Stomach (tissue), 9 donors: ENCODE measurements around the gene CRYBA2. TPM values are rescaled to one million over a fixed set of nuclear protein-coding genes. Genes with fewer than 3 reads are reported as not detected.

ENCODE experiments used
- DNase-seq, 2 donors: peaks; one replicate each; pipeline versions ENCODE4 v3.0.0 to v3.0.0-alpha.2; 2013 to 2019
- H3K27ac ChIP-seq, 5 donors: fragments of 200-600 bp in 4 of 5; sonication (generic) in 4 of 5; one replicate each; pipeline ENCODE4 v1.5.1; 2013 to 2019; ENCODE audit warnings: mild to moderate bottlenecking in 1 of 5, moderate library complexity in 1 of 5
- H3K27me3 ChIP-seq, 3 donors: fragments of 200-600 bp; sonication (generic); one replicate each; pipeline ENCODE4 v1.5.1; 2017 to 2019; ENCODE audit warnings: mixed run types in 1 of 3
- H3K36me3 ChIP-seq, 4 donors: fragments of 200-600 bp; sonication (generic); 1 replicate in 3 of 4; 2 replicates in 1 of 4; pipeline ENCODE4 v1.5.1; 2016 to 2019
- H3K4me1 ChIP-seq, 4 donors: fragments of 200-600 bp; sonication (generic); one replicate each; pipeline ENCODE4 v1.5.1; 2016 to 2019
- H3K4me3 ChIP-seq, 4 donors: fragments of 200-600 bp; sonication (generic) in 3 of 4; one replicate each; pipeline ENCODE4 v1.5.1; 2016 to 2019; ENCODE audit warnings: mild to moderate bottlenecking in 1 of 4
- H3K9me3 ChIP-seq, 4 donors: fragments of 200-600 bp; sonication (generic); one replicate each; pipeline ENCODE4 v1.5.1; 2016 to 2019
- EP300 ChIP-seq: sonication (generic); formaldehyde crosslinking; IDR thresholded peaks from one replicate; pipeline ENCODE4 v1.6.1; 2017; ENCODE audit warnings: antibody characterized with exemption
- POLR2A ChIP-seq, 4 donors: fragments of 450-650 bp; IDR thresholded peaks; one replicate each; pipeline ENCODE4 v1.6.1; 2016; ENCODE audit warnings: antibody characterized with exemption in 4 of 4, control low read depth in 2 of 4, mild to moderate bottlenecking in 1 of 4, moderate library complexity in 1 of 4
- POLR2AphosphoS5 ChIP-seq, 3 donors: sonication (generic); formaldehyde crosslinking; IDR thresholded peaks; one replicate each; pipeline ENCODE4 v1.6.1; 2016; ENCODE audit warnings: antibody characterized with exemption in 3 of 3
- WGBS, 5 donors: extraction: QIAGEN DNeasy Blood & Tissue Kit in 3 of 5; methylation state at CpG; one replicate each; pipeline versions ENCODE4 v1.1.5 to v1.1.7; 2013 to 2018; 5-methylcytosine and 5-hydroxymethylcytosine counted together
- intact Hi-C: fragments of 100-400 bp; cut with DNase I; formaldehyde crosslinking; loops from one replicate; pipeline ENCODE4 v1.15.1; 2023; ENCODE audit warnings: low total_unique reads
- polyA plus RNA-seq, 3 donors: library from polyadenylated mRNA; stranded (reverse); fragments of 200-250 nt; gene quantifications; one replicate each; pipeline ENCODE4 v1.2.3, GENCODE V29; 2013
- total RNA-seq, 5 donors: library from RNA; depleted of rRNA; stranded (reverse); fragments of >200 nt; gene quantifications; one replicate each; pipeline versions ENCODE4 v1.1.0 to v1.2.3, GENCODE V29; 2014 to 2016
- TF ChIP-seq, protein P1 (sequence below), 7 experiments: fragments of 450-650 bp in 4 of 7; fragments of 200-600 bp in 3 of 7; sonication (generic) in 3 of 7; IDR thresholded peaks; one replicate each; pipeline ENCODE4 v1.5.1; 2016 to 2019; ENCODE audit warnings: antibody characterized with exemption in 7 of 7, control low read depth in 2 of 7, mild to moderate bottlenecking in 1 of 7
- donor health status: healthy with polysubstance abuse.
- donor health status: Bipolar disorder and iron deficiency.
- donor health status: healthy.

Gene CRYBA2
- total and polyA plus RNA-seq, 8 donors = 1.2 to 7.5 (median 3.2) TPM; not detected in 4

DNA sequence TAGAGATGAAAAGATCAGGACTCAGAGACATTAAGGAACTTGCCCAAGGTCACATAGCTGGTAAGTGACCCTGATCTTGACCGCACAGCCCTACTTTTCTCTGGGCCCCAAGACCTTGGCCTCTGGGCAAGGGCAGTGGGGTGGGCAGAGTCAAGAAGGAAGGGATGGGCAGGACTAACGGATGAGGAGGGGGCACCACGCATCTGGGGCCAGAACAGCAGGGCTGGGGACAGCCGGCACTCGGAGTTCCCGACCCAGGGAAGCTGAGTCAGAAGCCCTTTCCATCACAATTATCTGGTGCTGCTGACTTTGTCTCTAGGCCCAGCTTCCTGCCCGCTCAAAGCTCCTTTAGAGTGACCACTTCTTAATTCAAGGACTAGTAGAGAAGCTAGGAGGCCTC, 33.7 kb upstream of the CRYBA2 start:
- TF ChIP-seq EP300 (no peak), POLR2A (IDR thresholded peaks at IDR 0.05) (no peak), POLR2AphosphoS5 (IDR thresholded peaks at IDR 0.05) (no peak)
- TF ChIP-seq, protein P1, sequence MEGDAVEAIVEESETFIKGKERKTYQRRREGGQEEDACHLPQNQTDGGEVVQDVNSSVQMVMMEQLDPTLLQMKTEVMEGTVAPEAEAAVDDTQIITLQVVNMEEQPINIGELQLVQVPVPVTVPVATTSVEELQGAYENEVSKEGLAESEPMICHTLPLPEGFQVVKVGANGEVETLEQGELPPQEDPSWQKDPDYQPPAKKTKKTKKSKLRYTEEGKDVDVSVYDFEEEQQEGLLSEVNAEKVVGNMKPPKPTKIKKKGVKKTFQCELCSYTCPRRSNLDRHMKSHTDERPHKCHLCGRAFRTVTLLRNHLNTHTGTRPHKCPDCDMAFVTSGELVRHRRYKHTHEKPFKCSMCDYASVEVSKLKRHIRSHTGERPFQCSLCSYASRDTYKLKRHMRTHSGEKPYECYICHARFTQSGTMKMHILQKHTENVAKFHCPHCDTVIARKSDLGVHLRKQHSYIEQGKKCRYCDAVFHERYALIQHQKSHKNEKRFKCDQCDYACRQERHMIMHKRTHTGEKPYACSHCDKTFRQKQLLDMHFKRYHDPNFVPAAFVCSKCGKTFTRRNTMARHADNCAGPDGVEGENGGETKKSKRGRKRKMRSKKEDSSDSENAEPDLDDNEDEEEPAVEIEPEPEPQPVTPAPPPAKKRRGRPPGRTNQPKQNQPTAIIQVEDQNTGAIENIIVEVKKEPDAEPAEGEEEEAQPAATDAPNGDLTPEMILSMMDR (IDR thresholded peaks at IDR 0.05) = no peak
- H3K27ac ChIP-seq = no peak overlapping the region
- intact Hi-C loops = loop anchor here (10.0 kb wide), 2 partner anchors 128 to 278 kb away; partner anchors contain the start of gene PTPRN

DNA sequence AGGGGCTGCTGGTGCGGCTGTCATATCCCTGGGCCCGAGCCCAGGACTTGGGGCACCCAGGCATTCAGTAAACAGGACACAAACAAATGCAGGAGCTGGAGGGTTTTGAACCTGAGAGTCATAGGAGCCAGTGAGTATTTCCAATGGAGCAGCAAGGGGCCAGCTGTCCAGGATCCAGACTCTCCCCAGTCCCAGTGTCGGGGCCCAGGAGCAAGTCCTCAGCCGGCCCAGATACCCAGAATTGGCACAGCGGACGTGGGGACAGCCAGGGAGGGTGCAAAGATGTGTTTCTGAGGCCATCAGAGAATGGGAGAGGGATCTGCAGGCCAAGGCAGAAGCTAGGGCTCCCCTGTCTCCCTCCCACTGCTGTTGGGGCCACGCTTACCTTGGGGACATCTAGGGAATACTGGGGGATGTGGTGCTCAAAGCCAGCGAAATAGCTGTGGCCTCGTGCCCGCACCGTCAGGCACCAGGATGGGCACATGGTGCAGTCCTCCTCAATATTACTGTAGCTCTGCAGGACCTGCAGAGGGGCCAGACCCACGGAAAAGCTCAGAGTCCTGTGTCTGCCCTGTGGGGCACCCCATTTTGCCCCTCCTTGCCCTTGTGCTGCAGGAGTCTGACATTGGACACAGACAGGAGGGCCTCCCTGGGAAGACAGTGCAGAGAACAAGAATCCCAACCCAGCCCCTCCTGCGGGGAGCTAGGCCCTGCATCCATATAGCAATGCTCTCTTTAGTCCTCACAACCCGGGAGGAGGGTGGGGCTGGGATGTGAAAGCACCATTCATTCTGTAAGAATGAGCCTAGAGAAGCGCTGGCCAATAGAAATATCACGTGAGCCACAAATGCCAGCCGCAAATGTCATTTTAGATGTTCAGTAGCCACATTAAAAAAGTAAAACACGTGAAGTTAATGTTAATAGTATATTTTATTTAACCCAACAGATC, 32.7 kb upstream of the CRYBA2 start:
- Histone ChIP-seq H3K4me1 (no peaks in the 10 kb centered on the region), H3K4me3 (no peak overlapping the region), H3K27me3 (peaks cover 0 to 50% (median 5%) of the 10 kb centered on the region in 3 donors), H3K9me3 (no peaks in the 10 kb centered on the region), H3K36me3 (no peaks in the 10 kb centered on the region), H3K27ac (no peak overlapping the region)
- DNase-seq = no peak
- intact Hi-C loops = loop anchor here (10.0 kb wide), 2 partner anchors 129 to 279 kb away; partner anchors contain the start of gene PTPRN
- 80 to 91% (median 87%) methylated on average over 14 to 18 of the region's 18 CpGs for WGBS, 5 donors
- TF ChIP-seq EP300 = no peak
- TF ChIP-seq POLR2A (IDR thresholded peaks at IDR 0.05) = no peak
- TF ChIP-seq, protein P1 (IDR thresholded peaks at IDR 0.05) = no peak
- TF ChIP-seq POLR2AphosphoS5 (IDR thresholded peaks at IDR 0.05) = no peak

More for the DNA sequence above, 33.7 kb upstream of the CRYBA2 start:
- no peaks in the 10 kb centered on the region for H3K36me3 ChIP-seq
- WGBS, 5 donors = 83 to 92% (median 86%) methylated on average over 4 to 7 of the region's 7 CpGs
- no peak overlapping the region for H3K4me3 ChIP-seq
- DNase-seq = no peak
- no peaks in the 10 kb centered on the region for H3K9me3 ChIP-seq
- H3K4me1 ChIP-seq = no peaks in the 10 kb centered on the region
- H3K27me3 ChIP-seq = peaks cover 0 to 51% (median 6%) of the 10 kb centered on the region in 3 donors

DNA sequence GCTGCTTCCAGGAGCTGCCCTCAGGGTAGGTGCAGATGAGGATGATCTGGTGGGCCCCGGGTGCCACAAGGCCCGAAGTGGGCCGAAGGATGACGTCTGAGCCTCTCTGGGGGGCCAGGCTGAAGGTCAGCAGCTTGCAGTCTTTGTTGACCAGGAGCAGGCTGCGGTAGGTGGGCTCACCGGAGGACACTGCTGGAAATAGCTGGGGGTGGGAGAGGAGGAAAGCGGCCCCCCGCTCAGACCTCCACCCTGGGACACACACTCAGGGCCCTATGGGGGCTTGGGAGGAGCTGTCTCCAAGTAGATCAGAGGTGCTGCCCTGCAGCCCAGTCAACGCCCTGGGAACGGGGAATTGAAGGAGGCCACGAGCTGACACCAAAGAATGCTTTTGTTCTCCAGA, 30.8 kb upstream of the CRYBA2 start:
- TF ChIP-seq EP300 (no peak), POLR2AphosphoS5 (IDR thresholded peaks at IDR 0.05) (no peak), POLR2A (IDR thresholded peaks at IDR 0.05) (no peak)
- TF ChIP-seq, protein P1 (IDR thresholded peaks at IDR 0.05) = no peak
- H3K36me3 ChIP-seq = no peaks in the 10 kb centered on the region
- H3K9me3 ChIP-seq = no peaks in the 10 kb centered on the region
- H3K4me3 ChIP-seq = no peak overlapping the region
- no peak overlapping the region for H3K27ac ChIP-seq
- peaks cover 0 to 37% (median 0%) of the 10 kb centered on the region in 3 donors for H3K27me3 ChIP-seq
- no peak for DNase-seq
- intact Hi-C loops = loop anchor here (10.0 kb wide), 2 partner anchors 131 to 281 kb away; partner anchors contain the start of gene PTPRN
- H3K4me1 ChIP-seq = no peaks in the 10 kb centered on the region
- 74 to 80% (median 77%) methylated on average over 10 to 11 of the region's 11 CpGs for WGBS, 5 donors

DNA sequence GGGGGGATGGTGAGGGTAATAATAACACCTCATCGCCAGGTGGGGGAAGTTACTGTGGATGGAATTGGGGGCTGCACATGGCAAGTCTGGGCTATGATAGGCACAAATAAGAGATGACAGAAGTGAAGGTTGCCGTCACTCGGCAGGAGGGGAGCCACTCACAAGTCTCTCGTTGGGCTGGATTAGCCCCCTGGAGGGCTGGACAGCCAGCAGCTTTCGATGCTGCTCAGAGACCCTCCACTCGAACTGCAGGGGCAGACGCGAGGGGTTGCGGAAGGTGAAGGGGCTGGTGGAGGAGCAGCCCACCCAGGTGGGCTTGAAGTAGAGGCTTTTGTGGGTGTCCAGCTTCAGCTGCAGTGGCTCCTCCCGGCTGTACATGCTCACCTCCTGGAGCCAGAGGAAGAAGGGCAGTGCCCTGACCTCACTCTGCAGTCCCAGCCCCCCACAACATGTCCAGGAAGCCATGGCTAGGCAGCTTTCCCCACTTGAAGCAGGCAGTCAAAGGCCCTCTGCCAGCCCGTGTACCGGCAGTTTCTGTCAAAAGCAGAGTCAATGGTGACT, 29.9 kb upstream of the CRYBA2 start:
- Histone ChIP-seq H3K4me1 (no peaks in the 10 kb centered on the region), H3K4me3 (no peak overlapping the region), H3K27ac (no peak overlapping the region), H3K36me3 (no peaks in the 10 kb centered on the region), H3K27me3 (peaks cover 0 to 38% (median 0%) of the 10 kb centered on the region in 3 donors), H3K9me3 (no peaks in the 10 kb centered on the region)
- 74 to 86% (median 77%) methylated on average over 11 to 12 of the region's 12 CpGs for WGBS, 5 donors
- DNase-seq = no peak
- intact Hi-C loops = loop anchor here (10.0 kb wide), 2 partner anchors 132 to 282 kb away; partner anchors contain the start of gene PTPRN
- no peak for TF ChIP-seq POLR2A (IDR thresholded peaks at IDR 0.05)
- TF ChIP-seq, protein P1 (IDR thresholded peaks at IDR 0.05) = no peak
- no peak for TF ChIP-seq EP300
- no peak for TF ChIP-seq POLR2AphosphoS5 (IDR thresholded peaks at IDR 0.05)
